Activated CD4-positive, CD25-positive, alpha-beta regulatory T cell treated with anti-CD3 and anti-CD28 coated beads, Interleukin-2, amount 50 U/mL, for 16 hours (primary cell): ENCODE measurements around the gene PHF12.
"Not testable (repeated sequence)": the region's sequence is repeated elsewhere in the genome, so short reads cannot be mapped to it uniquely, and the experiment has no call there.

ENCODE experiments used
- DNase-seq: peaks from one replicate; pipeline ENCODE4 v3.0.0-alpha.2; 2020; ENCODE audit warnings: low read depth, low spot score

PHF12 gene

GRCh38 chr17:28883967-28884702 lies 67.2 kb downstream of the PHF12 start:
- DNase-seq, result no peak

- no peak for DNase-seq
Measured at GRCh38 chr17:28882154-28882895, 69.0 kb downstream of the PHF12 start.

GRCh38 chr17:28881533-28882056 lies 69.7 kb downstream of the PHF12 start:
- DNase-seq, result no peak

GRCh38 chr17:28880572-28880945 lies 70.8 kb downstream of the PHF12 start:
- DNase-seq, result no peak

GRCh38 chr17:28879886-28880571 lies 71.3 kb downstream of the PHF12 start:
- no peak for DNase-seq

- DNase-seq, result no peak
Measured at GRCh38 chr17:28878981-28879380, 72.3 kb downstream of the PHF12 start.

GRCh38 chr17:28878158-28878910 lies 73.0 kb downstream of the PHF12 start:
- no peak for DNase-seq

- DNase-seq, result not testable (repeated sequence)
Measured at GRCh38 chr17:28877150-28877711, 74.1 kb downstream of the PHF12 start.

GRCh38 chr17:28875848-28876550 lies 75.3 kb downstream of the PHF12 start:
- no peak for DNase-seq

- DNase-seq, result no peak
Measured at GRCh38 chr17:28874750-28875149, 76.6 kb downstream of the PHF12 start.

- no peak for DNase-seq
Measured at GRCh38 chr17:28873839-28874238, 77.5 kb downstream of the PHF12 start.

- peak; percentile 10 for DNase-seq
Measured at GRCh38 chr17:28871056-28871579, 80.2 kb downstream of the PHF12 start.

GRCh38 chr17:28867276-28867675 lies 84.0 kb downstream of the PHF12 start:
- no peak for DNase-seq

- DNase-seq, result no peak
Measured at GRCh38 chr17:28865946-28866752, 85.2 kb downstream of the PHF12 start.

GRCh38 chr17:28864991-28865849 lies 86.1 kb downstream of the PHF12 start:
- no peak for DNase-seq

- no peak for DNase-seq
Measured at GRCh38 chr17:28863953-28864352, 87.4 kb downstream of the PHF12 start.

GRCh38 chr17:28862561-28862960 lies 88.8 kb downstream of the PHF12 start:
- no peak for DNase-seq

- DNase-seq, result no peak
Measured at GRCh38 chr17:28861393-28862203, 89.7 kb downstream of the PHF12 start.
